IMR-90 (cell line): Measurements from ENCODE around the gene AMIGO3. TPM values are rescaled to one million over a fixed set of nuclear protein-coding genes. Genes with fewer than 3 reads are reported as not detected.

Experiments used
- ATAC-seq: fragments of 200-7000 bp; cut with Tn5 transposase; 2 replicates; pipeline ENCODE4 v1.9.1; 2020; ENCODE audit warnings: low read depth, mild to moderate bottlenecking, moderate library complexity
- BruUV-seq: library from RNA; stranded (reverse); fragments of 400-500 nt; replicated peaks from 2 replicates; lab custom pipeline; 2021; lab: Mats Ljungman, UMichigan
- CTCF ChIA-PET: fragments of 300-600 bp; formaldehyde crosslinking; extraction: SDS; loops from one replicate; lab custom pipeline; 2021; ENCODE audit warnings: antibody characterized with exemption; lab: Yijun Ruan, JAX
- POLR2A ChIA-PET: fragments of 300-600 bp; sonication (Branson Sonifier 250); formaldehyde crosslinking; loops from one replicate; lab custom pipeline; 2022; ENCODE audit warnings: antibody characterized with exemption; ENCODE audit not compliant: unreplicated experiment; lab: Charles Lee
- DNase-seq: peaks from one replicate; pipeline ENCODE4 v3.0.0; 2013
- H2AFZ ChIP-seq: replicated peaks from 2 replicates; pipeline ENCODE3; 2013; ENCODE audit warnings: low read length, mild to moderate bottlenecking; ENCODE audit not compliant: poor library complexity
- H2AK5ac ChIP-seq: 2 replicates; pipeline ENCODE4 v1.6.1; 2013; ENCODE audit warnings: low read depth, low read length, inconsistent platforms
- H2AK9ac ChIP-seq: replicated peaks from 2 replicates; pipeline ENCODE3; 2013; ENCODE audit warnings: mild to moderate bottlenecking, low read depth, low read length, moderate library complexity; ENCODE audit not compliant: poor library complexity
- H2BK120ac ChIP-seq: 2 replicates; pipeline ENCODE4 v1.6.1; 2013; ENCODE audit warnings: low read depth, low read length, inconsistent platforms
- H2BK15ac ChIP-seq: 3 replicates; pipeline ENCODE4 v1.6.1; 2013; ENCODE audit warnings: low read depth, low read length, inconsistent platforms
- H2BK20ac ChIP-seq: 2 replicates; pipeline ENCODE4 v1.6.1; 2013; ENCODE audit warnings: low read depth, mild to moderate bottlenecking, inconsistent platforms, low read length, moderate library complexity
- H2BK5ac ChIP-seq: 2 replicates; pipeline ENCODE4 v1.6.1; 2013; ENCODE audit warnings: mild to moderate bottlenecking, low read depth, low read length, inconsistent platforms; ENCODE audit not compliant: poor library complexity, severe bottlenecking
- H3K14ac ChIP-seq: replicated peaks from 2 replicates; pipeline ENCODE4 v1.6.1; 2013; ENCODE audit warnings: low read depth, low read length, inconsistent platforms
- H3K18ac ChIP-seq: 2 replicates; pipeline ENCODE4 v1.6.1; 2013; ENCODE audit warnings: low read depth, low read length, control low read depth
- H3K23ac ChIP-seq: 2 replicates; pipeline ENCODE4 v1.6.1; 2013; ENCODE audit warnings: low read depth, low read length, inconsistent platforms
- H3K27ac ChIP-seq: 2 replicates; pipeline ENCODE4 v1.5.1; 2013; ENCODE audit warnings: mild to moderate bottlenecking, control low read depth, low read length; ENCODE audit not compliant: insufficient read depth
- H3K27me3 ChIP-seq: 2 replicates; pipeline ENCODE4 v1.6.1; 2013; ENCODE audit warnings: low read length; ENCODE audit not compliant: control insufficient read depth, insufficient read depth
- H3K36me3 ChIP-seq: 2 replicates; pipeline ENCODE4 v1.6.1; 2013; ENCODE audit warnings: low read length, mixed read lengths; ENCODE audit not compliant: control insufficient read depth, insufficient read depth
- H3K4ac ChIP-seq: 2 replicates; pipeline ENCODE4 v1.6.1; 2013; ENCODE audit warnings: low read depth, low read length, inconsistent platforms
- H3K4me1 ChIP-seq: 2 replicates; pipeline ENCODE4 v1.6.1; 2013; ENCODE audit warnings: low read length, mixed read lengths; ENCODE audit not compliant: control insufficient read depth, insufficient read depth
- H3K4me2 ChIP-seq: 2 replicates; pipeline ENCODE4 v1.6.1; 2013; ENCODE audit warnings: low read depth, mild to moderate bottlenecking, control low read depth, low read length, moderate library complexity
- H3K4me3 ChIP-seq: 2 replicates; pipeline ENCODE4 v1.5.1; 2013; ENCODE audit warnings: low read depth, mild to moderate bottlenecking, control low read depth, low read length, moderate library complexity; ENCODE audit not compliant: insufficient read depth
- H3K56ac ChIP-seq: 2 replicates; pipeline ENCODE4 v1.6.1; 2013; ENCODE audit warnings: low read length, inconsistent platforms; ENCODE audit not compliant: insufficient read depth; ENCODE audit errors: extremely low read depth
- H3K79me1 ChIP-seq, 2 experiments: 2 replicates each; pipeline ENCODE4 v1.6.1; 2013; ENCODE audit warnings: low read length in 2 of 2, inconsistent platforms in 1 of 2, low read depth in 1 of 2
- H3K9ac ChIP-seq: 2 replicates; pipeline ENCODE4 v1.6.1; 2013; ENCODE audit warnings: low read depth, low read length, control low read depth
- H3K9me1 ChIP-seq: 2 replicates; pipeline ENCODE4 v1.6.1; 2013; ENCODE audit warnings: low read length, inconsistent platforms; ENCODE audit not compliant: insufficient read depth
- H3K9me3 ChIP-seq: 2 replicates; pipeline ENCODE4 v1.6.1; 2013; ENCODE audit warnings: low read length; ENCODE audit not compliant: control insufficient read depth, insufficient read depth
- H4K20me1 ChIP-seq: 2 replicates; pipeline ENCODE4 v1.6.1; 2013; ENCODE audit warnings: low read length, inconsistent platforms; ENCODE audit not compliant: insufficient read depth
- H4K5ac ChIP-seq: 2 replicates; pipeline ENCODE4 v1.6.1; 2013; ENCODE audit warnings: mild to moderate bottlenecking, low read depth, low read length, control low read depth
- H4K8ac ChIP-seq, 2 experiments: 2 replicates each; pipeline ENCODE4 v1.6.1; 2013; ENCODE audit warnings: low read depth in 2 of 2, low read length in 2 of 2, control low read depth in 1 of 2, inconsistent platforms in 1 of 2
- H4K91ac ChIP-seq: 2 replicates; pipeline ENCODE4 v1.6.1; 2013; ENCODE audit warnings: low read depth, low read length, inconsistent platforms; ENCODE audit not compliant: insufficient read depth
- BHLHE40 ChIP-seq: fragments of 150-350 bp; IDR thresholded peaks from 2 replicates; pipeline ENCODE4 v1.6.1; 2016; ENCODE audit warnings: mild to moderate bottlenecking, low read depth, low read length
- CEBPB ChIP-seq: IDR thresholded peaks from 2 replicates; pipeline ENCODE4 v1.6.1; 2012; ENCODE audit warnings: low read depth, low read length, improper control_type of control experiment
- CHD1 ChIP-seq: IDR thresholded peaks from 2 replicates; pipeline ENCODE4 v1.6.1; 2012; ENCODE audit warnings: low read depth, low read length, improper control_type of control experiment
- FOS ChIP-seq: fragments of 150-350 bp; IDR thresholded peaks from 2 replicates; pipeline ENCODE4 v1.6.1; 2016; ENCODE audit warnings: low read depth, low read length
- MAFK ChIP-seq: IDR thresholded peaks from 2 replicates; pipeline ENCODE4 v1.6.1; 2012; ENCODE audit warnings: low read depth, low read length, improper control_type of control experiment
- MAZ ChIP-seq: IDR thresholded peaks from 2 replicates; pipeline ENCODE4 v1.6.1; 2012; ENCODE audit warnings: low read depth, mild to moderate bottlenecking, low read length, improper control_type of control experiment, moderate library complexity, borderline replicate concordance
- MXI1 ChIP-seq: IDR thresholded peaks from 2 replicates; pipeline ENCODE4 v1.6.1; 2012; ENCODE audit warnings: low read depth, mild to moderate bottlenecking, low read length, moderate library complexity, borderline replicate concordance
- NFE2L2 ChIP-seq: fragments of 150-350 bp; IDR thresholded peaks from 2 replicates; pipeline ENCODE4 v1.6.1; 2016; ENCODE audit warnings: low read depth, mild to moderate bottlenecking, low read length
- POLR2A ChIP-seq: IDR thresholded peaks from 2 replicates; pipeline ENCODE4 v1.6.1; 2012; ENCODE audit warnings: mild to moderate bottlenecking, low read depth, low read length
- RAD21 ChIP-seq: IDR thresholded peaks from 2 replicates; pipeline ENCODE4 v1.6.1; 2012; ENCODE audit warnings: low read length, improper control_type of control experiment
- RFX5 ChIP-seq: IDR thresholded peaks from 2 replicates; pipeline ENCODE4 v1.8.0; 2012; ENCODE audit warnings: low read depth, mild to moderate bottlenecking, low read length, moderate library complexity
- SMC3 ChIP-seq: fragments of 150-350 bp; IDR thresholded peaks from 2 replicates; pipeline ENCODE4 v1.6.1; 2016; ENCODE audit warnings: low read depth, mild to moderate bottlenecking, antibody characterized with exemption, low read length, moderate library complexity
- WGBS, 2 experiments: methylation state at CpG; one replicate each; pipeline versions ENCODE4 v1.1.5 to v1.1.7; 2013; ENCODE audit warnings: missing lambda C conversion rate in 2 of 2; ENCODE audit not compliant: insufficient read length in 1 of 2; ENCODE audit errors: extremely low coverage in 2 of 2; 5-methylcytosine and 5-hydroxymethylcytosine counted together
- dilution Hi-C: fragments of 300-500 bp; cut with HindIII; formaldehyde crosslinking; loops from one replicate; pipeline ENCODE4 v1.14.3; 2018; ENCODE audit warnings: low sequenced_read_pairs; ENCODE audit not compliant: unreplicated experiment
- in situ Hi-C: fragments of 300-500 bp; cut with MboI; formaldehyde crosslinking; loops from 3 replicates; pipeline ENCODE4 v1.14.3; 2019; ENCODE audit warnings: low sequenced_read_pairs, inconsistent platforms, mixed read lengths
- intact Hi-C: fragments of 100-400 bp; cut with micrococcal nuclease; formaldehyde crosslinking; loops from 2 replicates; pipeline ENCODE4 v1.10.0; 2022
- polyA plus RNA-seq, 3 experiments: library from polyadenylated mRNA; depleted of rRNA; stranded (reverse); fragments of >200 nt; gene quantifications; 2 replicates each; pipeline ENCODE4 v1.2.3, GENCODE V29; 2012; ENCODE audit warnings: low replicate concordance in 1 of 3
- total RNA-seq: library from RNA; depleted of rRNA; stranded (reverse); fragments of >200 nt; gene quantifications from 2 replicates; pipeline ENCODE4 v1.2.3, GENCODE V29; 2012
- TF ChIP-seq, protein P1 (sequence below): conservative IDR thresholded peaks from 2 replicates; pipeline ENCODE4 v1.5.1; 2012; ENCODE audit warnings: mild to moderate bottlenecking, low read depth, low read length, improper control_type of control experiment
- TF ChIP-seq, protein P2 (sequence below): fragments of 150-350 bp; IDR thresholded peaks from 2 replicates; pipeline ENCODE4 v1.6.1; 2016; ENCODE audit warnings: low read depth, mild to moderate bottlenecking, low read length, moderate library complexity, borderline replicate concordance
- TF ChIP-seq, protein P3 (sequence below): fragments of 150-350 bp; IDR thresholded peaks from 2 replicates; pipeline ENCODE4 v1.6.1; 2017; ENCODE audit warnings: mild to moderate bottlenecking, antibody characterized with exemption, low read length, low read depth

The AMIGO3 gene
- total and polyA plus RNA-seq, 2 of the 4 experiments (the other 2 are of a cell fraction): 1.5 TPM; not detected in 1

DNA sequence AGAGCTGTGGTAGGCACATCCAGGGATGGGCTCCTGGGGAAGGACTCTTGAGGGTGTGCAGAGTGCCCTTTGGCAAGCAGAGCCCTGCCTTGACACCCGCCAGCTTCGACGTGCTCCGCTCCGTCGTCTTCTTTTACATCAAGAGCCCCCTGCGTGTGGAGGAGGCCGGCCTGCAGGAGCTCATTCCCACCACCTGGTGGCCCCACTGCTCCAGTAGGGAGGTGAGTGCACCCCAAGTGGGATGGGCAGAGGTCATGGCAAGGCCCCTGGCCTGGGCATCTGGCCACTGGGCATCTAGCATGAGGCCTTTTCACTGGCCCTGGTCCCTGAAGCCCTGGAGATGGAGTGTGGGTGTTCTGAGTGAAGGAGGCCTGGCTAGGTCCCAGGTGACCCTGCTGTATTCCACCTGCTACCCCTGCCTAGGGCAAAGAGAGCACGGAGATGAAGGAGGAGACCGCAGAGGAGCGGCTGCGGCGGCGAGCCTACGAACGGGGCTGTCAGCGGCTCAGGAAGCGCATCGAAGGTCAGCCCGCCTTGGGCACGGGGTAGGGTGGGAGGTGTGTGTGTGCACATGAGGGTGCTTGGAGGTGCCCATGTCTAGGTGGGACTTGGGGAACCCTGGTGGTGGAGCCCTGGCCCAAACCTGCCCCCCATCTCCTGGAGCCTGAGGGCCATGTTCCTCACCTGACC is 18.0 kb downstream of the AMIGO3 start:
- Histone ChIP-seq H3K4me3 (no peak overlapping the region), H3K9me1 (no peaks in the 10 kb centered on the region), H3K4me2 (no peak overlapping the region), H3K14ac (no peak overlapping the region), H4K20me1 (peaks cover 7% of the 10 kb centered on the region; the same call in 1 of the 2 replicates), H2BK15ac (no peak overlapping the region), H2AK5ac (no peak overlapping the region), H2BK120ac (no peak overlapping the region), H3K27me3 (no peaks in the 10 kb centered on the region), H3K56ac (no peak overlapping the region), H2AFZ (no peak overlapping the region), H2BK5ac (no peak overlapping the region), H2BK20ac (no peak overlapping the region), H3K4me1 (no peaks in the 10 kb centered on the region), H3K9me3 (no peaks in the 10 kb centered on the region), H3K79me1 (no peaks in the 10 kb centered on the region), H4K91ac (no peak overlapping the region), H3K36me3 (peaks cover 51% of the 10 kb centered on the region), H3K27ac (no peak overlapping the region), H3K4ac (no peak overlapping the region), H4K8ac (no peak overlapping the region), H3K23ac (no peak overlapping the region), H2AK9ac (peak overlapping the region; percentile 42), H4K5ac (no peak overlapping the region), H3K9ac (no peak overlapping the region), H3K18ac (no peak overlapping the region)
- ATAC-seq: no peak
- DNase-seq: no peak
- ChIA-PET CTCF (interaction anchor here (0.9 to 2.2 kb wide), 4 partner anchors 8 to 162 kb away, joined by 3 to 11 read pairs (median 4); partner anchors contain the start of gene INKA1), POLR2A (no interaction called here)
- intact Hi-C loops (loop anchor here (10.0 kb wide), 1 partner anchor 393 kb away; no protein-coding TSS in a partner anchor), in situ Hi-C loops (loop anchor here (5.0 kb wide), 2 partner anchors 141 to 206 kb away; no protein-coding TSS in a partner anchor), dilution Hi-C loops (no loop called here)
- BruUV-seq: no TSS peak
- no CpG with 5 or more reads among the region's 21 CpGs for WGBS, 2 experiments
- no peak for TF ChIP-seq MXI1
- TF ChIP-seq, protein P1, sequence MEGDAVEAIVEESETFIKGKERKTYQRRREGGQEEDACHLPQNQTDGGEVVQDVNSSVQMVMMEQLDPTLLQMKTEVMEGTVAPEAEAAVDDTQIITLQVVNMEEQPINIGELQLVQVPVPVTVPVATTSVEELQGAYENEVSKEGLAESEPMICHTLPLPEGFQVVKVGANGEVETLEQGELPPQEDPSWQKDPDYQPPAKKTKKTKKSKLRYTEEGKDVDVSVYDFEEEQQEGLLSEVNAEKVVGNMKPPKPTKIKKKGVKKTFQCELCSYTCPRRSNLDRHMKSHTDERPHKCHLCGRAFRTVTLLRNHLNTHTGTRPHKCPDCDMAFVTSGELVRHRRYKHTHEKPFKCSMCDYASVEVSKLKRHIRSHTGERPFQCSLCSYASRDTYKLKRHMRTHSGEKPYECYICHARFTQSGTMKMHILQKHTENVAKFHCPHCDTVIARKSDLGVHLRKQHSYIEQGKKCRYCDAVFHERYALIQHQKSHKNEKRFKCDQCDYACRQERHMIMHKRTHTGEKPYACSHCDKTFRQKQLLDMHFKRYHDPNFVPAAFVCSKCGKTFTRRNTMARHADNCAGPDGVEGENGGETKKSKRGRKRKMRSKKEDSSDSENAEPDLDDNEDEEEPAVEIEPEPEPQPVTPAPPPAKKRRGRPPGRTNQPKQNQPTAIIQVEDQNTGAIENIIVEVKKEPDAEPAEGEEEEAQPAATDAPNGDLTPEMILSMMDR: peak; percentile 53
- TF ChIP-seq, protein P2, sequence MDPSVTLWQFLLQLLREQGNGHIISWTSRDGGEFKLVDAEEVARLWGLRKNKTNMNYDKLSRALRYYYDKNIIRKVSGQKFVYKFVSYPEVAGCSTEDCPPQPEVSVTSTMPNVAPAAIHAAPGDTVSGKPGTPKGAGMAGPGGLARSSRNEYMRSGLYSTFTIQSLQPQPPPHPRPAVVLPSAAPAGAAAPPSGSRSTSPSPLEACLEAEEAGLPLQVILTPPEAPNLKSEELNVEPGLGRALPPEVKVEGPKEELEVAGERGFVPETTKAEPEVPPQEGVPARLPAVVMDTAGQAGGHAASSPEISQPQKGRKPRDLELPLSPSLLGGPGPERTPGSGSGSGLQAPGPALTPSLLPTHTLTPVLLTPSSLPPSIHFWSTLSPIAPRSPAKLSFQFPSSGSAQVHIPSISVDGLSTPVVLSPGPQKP: no peak
- no peak for TF ChIP-seq RFX5
- no peak for TF ChIP-seq FOS
- no peak for TF ChIP-seq MAFK
- no peak for TF ChIP-seq MAZ
- TF ChIP-seq POLR2A: no peak
- no peak for TF ChIP-seq NFE2L2
- TF ChIP-seq BHLHE40: no peak
- TF ChIP-seq CHD1: no peak
- TF ChIP-seq, protein P3, sequence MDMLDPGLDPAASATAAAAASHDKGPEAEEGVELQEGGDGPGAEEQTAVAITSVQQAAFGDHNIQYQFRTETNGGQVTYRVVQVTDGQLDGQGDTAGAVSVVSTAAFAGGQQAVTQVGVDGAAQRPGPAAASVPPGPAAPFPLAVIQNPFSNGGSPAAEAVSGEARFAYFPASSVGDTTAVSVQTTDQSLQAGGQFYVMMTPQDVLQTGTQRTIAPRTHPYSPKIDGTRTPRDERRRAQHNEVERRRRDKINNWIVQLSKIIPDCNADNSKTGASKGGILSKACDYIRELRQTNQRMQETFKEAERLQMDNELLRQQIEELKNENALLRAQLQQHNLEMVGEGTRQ: no peak
- TF ChIP-seq CEBPB: no peak
- no peak; the same call in 1 of the 2 replicates for TF ChIP-seq RAD21
- 0 out of 2 replicates have a peak, but pooled peaks have one; percentile 13 for TF ChIP-seq SMC3
